Sigmoid colon (tissue), 4 donors: ENCODE results near the gene NUMB.

Source experiments
- EP300 ChIP-seq, 4 donors: sonication (generic); formaldehyde crosslinking; IDR thresholded peaks; one replicate each; pipeline ENCODE4 v1.6.1; 2017; ENCODE audit warnings: antibody characterized with exemption in 4 of 4
- POLR2A ChIP-seq, 2 donors: fragments of 450-650 bp; IDR thresholded peaks; one replicate each; pipeline ENCODE4 v1.6.1; 2016; ENCODE audit warnings: antibody characterized with exemption in 2 of 2, mild to moderate bottlenecking in 2 of 2, moderate library complexity in 2 of 2
- POLR2AphosphoS5 ChIP-seq, 4 donors: sonication (generic); formaldehyde crosslinking; IDR thresholded peaks; one replicate each; pipeline ENCODE4 v1.6.1; 2017; ENCODE audit warnings: antibody characterized with exemption in 4 of 4
- TF ChIP-seq, protein P1 (sequence below), 4 experiments: fragments of 450-650 bp in 3 of 4; fragments of 200-600 bp in 1 of 4; IDR thresholded peaks; one replicate each; pipeline ENCODE4 v1.5.1; 2016 to 2019; ENCODE audit warnings: antibody characterized with exemption in 4 of 4, mild to moderate bottlenecking in 3 of 4, moderate library complexity in 2 of 4

DNA sequence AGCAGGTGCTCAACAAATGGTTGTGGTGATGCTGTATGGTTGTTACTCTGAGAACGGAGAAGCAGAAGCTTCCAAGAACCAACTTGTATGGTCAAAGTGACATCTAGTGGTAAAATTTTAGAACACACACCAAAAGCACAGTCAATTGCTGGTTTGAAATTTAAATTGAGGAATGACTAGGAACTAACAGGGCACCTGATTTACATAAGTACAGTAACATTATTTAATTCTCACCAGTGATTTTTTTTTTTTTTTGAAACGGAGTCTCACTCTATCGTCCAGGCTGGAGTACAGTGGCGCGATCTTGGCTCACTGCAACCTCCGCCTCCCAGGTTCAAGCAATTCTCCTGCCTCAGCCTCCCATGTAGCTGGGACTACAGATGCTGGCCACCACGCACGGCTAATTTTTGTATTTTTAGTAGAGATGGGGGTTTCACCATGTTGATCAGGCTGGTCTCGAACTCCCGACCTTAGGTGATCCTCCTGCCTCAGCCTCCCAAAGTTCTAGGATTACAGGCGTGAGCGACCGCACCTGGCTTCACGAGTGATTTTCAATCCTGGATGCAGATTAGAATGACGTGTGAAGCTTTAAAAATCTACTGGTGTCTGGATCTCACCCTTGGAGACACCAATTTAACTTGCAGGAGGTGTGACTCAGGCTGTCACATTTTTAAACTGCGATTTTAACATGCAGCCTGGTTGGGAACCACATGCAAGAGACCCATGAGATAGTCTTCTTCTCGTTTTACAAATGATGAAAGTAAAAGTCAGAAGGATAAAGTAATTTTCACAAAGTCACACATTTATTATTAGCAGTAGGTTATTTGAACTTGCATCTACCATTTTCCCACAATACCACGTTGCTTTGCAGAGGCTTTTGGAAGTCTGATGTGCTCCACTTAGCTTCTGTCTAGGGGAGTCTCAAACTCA is 14.1 kb upstream of the NUMB start:
- TF ChIP-seq, protein P1, sequence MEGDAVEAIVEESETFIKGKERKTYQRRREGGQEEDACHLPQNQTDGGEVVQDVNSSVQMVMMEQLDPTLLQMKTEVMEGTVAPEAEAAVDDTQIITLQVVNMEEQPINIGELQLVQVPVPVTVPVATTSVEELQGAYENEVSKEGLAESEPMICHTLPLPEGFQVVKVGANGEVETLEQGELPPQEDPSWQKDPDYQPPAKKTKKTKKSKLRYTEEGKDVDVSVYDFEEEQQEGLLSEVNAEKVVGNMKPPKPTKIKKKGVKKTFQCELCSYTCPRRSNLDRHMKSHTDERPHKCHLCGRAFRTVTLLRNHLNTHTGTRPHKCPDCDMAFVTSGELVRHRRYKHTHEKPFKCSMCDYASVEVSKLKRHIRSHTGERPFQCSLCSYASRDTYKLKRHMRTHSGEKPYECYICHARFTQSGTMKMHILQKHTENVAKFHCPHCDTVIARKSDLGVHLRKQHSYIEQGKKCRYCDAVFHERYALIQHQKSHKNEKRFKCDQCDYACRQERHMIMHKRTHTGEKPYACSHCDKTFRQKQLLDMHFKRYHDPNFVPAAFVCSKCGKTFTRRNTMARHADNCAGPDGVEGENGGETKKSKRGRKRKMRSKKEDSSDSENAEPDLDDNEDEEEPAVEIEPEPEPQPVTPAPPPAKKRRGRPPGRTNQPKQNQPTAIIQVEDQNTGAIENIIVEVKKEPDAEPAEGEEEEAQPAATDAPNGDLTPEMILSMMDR (IDR thresholded peaks at IDR 0.05), result peak; percentile 60 to 70 (median 66)
- TF ChIP-seq POLR2A (IDR thresholded peaks at IDR 0.05), result no peak
- no peak for TF ChIP-seq EP300 (IDR thresholded peaks at IDR 0.05)
- no peak for TF ChIP-seq POLR2AphosphoS5 (IDR thresholded peaks at IDR 0.05)
